Astrocyte (in vitro differentiated cells and primary cell): Measurements from ENCODE around the gene WDR7. TPM values are rescaled to one million over a fixed set of nuclear protein-coding genes. Genes with fewer than 3 reads are reported as not detected.

Experiments
- DNase-seq: peaks from one replicate; pipeline ENCODE4 v3.0.0-alpha.2; 2010; ENCODE audit warnings: low read depth
- FAIRE-seq: peaks from 2 replicates; lab custom pipeline; 2011; peaks lifted over from hg19 to GRCh38; lab: Jason Lieb, UNC
- H2AFZ ChIP-seq: 2 replicates; pipeline ENCODE4 v1.6.0; 2012; ENCODE audit warnings: low read depth, low read length, inconsistent platforms
- H3K27ac ChIP-seq: 2 replicates; pipeline ENCODE4 v1.5.1; 2011; ENCODE audit warnings: low read depth, low read length, inconsistent platforms
- H3K27me3 ChIP-seq: 2 replicates; pipeline ENCODE4 v1.6.0; 2011; ENCODE audit warnings: low read length, inconsistent platforms; ENCODE audit not compliant: insufficient read depth
- H3K36me3 ChIP-seq: 2 replicates; pipeline ENCODE4 v1.5.1; 2011; ENCODE audit warnings: low read length, inconsistent platforms; ENCODE audit not compliant: insufficient read depth
- H3K4me1 ChIP-seq: 2 replicates; pipeline ENCODE4 v1.5.1; 2011; ENCODE audit warnings: low read length, inconsistent platforms; ENCODE audit not compliant: insufficient read depth
- H3K4me2 ChIP-seq: 2 replicates; pipeline ENCODE4 v1.6.0; 2012; ENCODE audit warnings: low read length, inconsistent platforms
- H3K4me3 ChIP-seq: 2 replicates; pipeline ENCODE4 v1.5.1; 2011; ENCODE audit warnings: low read depth, mild to moderate bottlenecking, low read length, inconsistent platforms; ENCODE audit not compliant: insufficient read depth
- H3K79me2 ChIP-seq: 2 replicates; pipeline ENCODE4 v1.6.0; 2012; ENCODE audit warnings: mild to moderate bottlenecking, low read length, inconsistent platforms; ENCODE audit not compliant: insufficient read depth
- H3K9ac ChIP-seq: 2 replicates; pipeline ENCODE4 v1.6.0; 2012; ENCODE audit warnings: mild to moderate bottlenecking, low read length, inconsistent platforms
- H3K9me3 ChIP-seq: 2 replicates; pipeline ENCODE4 v1.5.1; 2012; ENCODE audit warnings: low read depth, mild to moderate bottlenecking, low read length, inconsistent platforms; ENCODE audit not compliant: insufficient read depth
- H4K20me1 ChIP-seq: 2 replicates; pipeline ENCODE4 v1.6.0; 2012; ENCODE audit warnings: low read length, inconsistent platforms; ENCODE audit not compliant: insufficient read depth
- H3K27ac Mint-ChIP-seq: one replicate; pipeline ENCODE4 v1.8.0; 2021; ENCODE audit warnings: mild to moderate bottlenecking, mixed read lengths; ENCODE audit not compliant: unreplicated experiment
- H3K27me3 Mint-ChIP-seq: one replicate; pipeline ENCODE4 v1.8.0; 2021; ENCODE audit warnings: low read depth, mixed read lengths; ENCODE audit not compliant: unreplicated experiment
- H3K36me3 Mint-ChIP-seq: one replicate; pipeline ENCODE4 v1.8.0; 2021; ENCODE audit warnings: low read depth, mixed read lengths; ENCODE audit not compliant: unreplicated experiment
- H3K4me1 Mint-ChIP-seq: one replicate; pipeline ENCODE4 v1.8.0; 2021; ENCODE audit warnings: low read depth, mixed read lengths; ENCODE audit not compliant: unreplicated experiment
- H3K4me3 Mint-ChIP-seq: one replicate; pipeline ENCODE4 v1.8.0; 2021; ENCODE audit warnings: mild to moderate bottlenecking, moderate library complexity, mixed read lengths; ENCODE audit not compliant: unreplicated experiment
- H3K9me3 Mint-ChIP-seq: one replicate; pipeline ENCODE4 v1.8.0; 2021; ENCODE audit warnings: mild to moderate bottlenecking, mixed read lengths; ENCODE audit not compliant: unreplicated experiment
- CTCF ChIP-seq: IDR thresholded peaks from 2 replicates; pipeline ENCODE4 v1.5.1; 2011; ENCODE audit warnings: low read depth, mild to moderate bottlenecking, inconsistent platforms, low read length, moderate library complexity; ENCODE audit not compliant: insufficient read depth
- EZH2 ChIP-seq: IDR thresholded peaks from 2 replicates; pipeline ENCODE4 v1.6.1; 2012; ENCODE audit warnings: mild to moderate bottlenecking, low read length, inconsistent platforms; ENCODE audit not compliant: insufficient read depth
- total RNA-seq: library from RNA; stranded (reverse); gene quantifications from 2 replicates; pipeline ENCODE4 v1.2.1, GENCODE V29; 2021

The WDR7 gene
- total RNA-seq, 1 donor from 2014 or later = 16.9 TPM

- no peak for DNase-seq
- no peaks in the 10 kb centered on the region for H3K9me3 Mint-ChIP-seq
- Histone ChIP-seq H3K4me2 (no peak overlapping the region), H3K9ac (no peak overlapping the region), H3K9me3 (no peaks in the 10 kb centered on the region), H3K36me3 (no peaks in the 10 kb centered on the region), H2AFZ (no peak overlapping the region), H4K20me1 (no peaks in the 10 kb centered on the region), H3K4me3 (no peak overlapping the region), H3K4me1 (no peaks in the 10 kb centered on the region), H3K27me3 (no peaks in the 10 kb centered on the region), H3K79me2 (no peaks in the 10 kb centered on the region), H3K27ac (no peak overlapping the region)
- TF ChIP-seq CTCF = no peak
- no peak for TF ChIP-seq EZH2
- peaks cover 1% of the 10 kb centered on the region for H3K27me3 Mint-ChIP-seq
- H3K4me3 Mint-ChIP-seq = no peak overlapping the region
- no peaks in the 10 kb centered on the region for H3K36me3 Mint-ChIP-seq
- no peak for FAIRE-seq
- peaks cover 5% of the 10 kb centered on the region for H3K4me1 Mint-ChIP-seq
- H3K27ac Mint-ChIP-seq = no peak overlapping the region
Observed at GRCh38 chr18:57014772-57015413, 363.7 kb downstream of the WDR7 start.

- H3K9ac ChIP-seq = no peak overlapping the region
- FAIRE-seq = no peak
- H3K4me2 ChIP-seq = no peak overlapping the region
- no peak overlapping the region for H3K4me3 ChIP-seq
- no peak overlapping the region for H3K27ac Mint-ChIP-seq
- H2AFZ ChIP-seq = no peak overlapping the region
- no peaks in the 10 kb centered on the region for H3K36me3 Mint-ChIP-seq
- TF ChIP-seq CTCF (no peak), EZH2 (no peak)
- no peaks in the 10 kb centered on the region for H3K9me3 ChIP-seq
- H3K27me3 Mint-ChIP-seq = peaks cover 1% of the 10 kb centered on the region
- H3K4me1 ChIP-seq = no peaks in the 10 kb centered on the region
- no peaks in the 10 kb centered on the region for H3K9me3 Mint-ChIP-seq
- no peak for DNase-seq
- no peak overlapping the region for H3K27ac ChIP-seq
- peaks cover 4% of the 10 kb centered on the region for H3K4me1 Mint-ChIP-seq
- no peaks in the 10 kb centered on the region for H3K79me2 ChIP-seq
- no peaks in the 10 kb centered on the region for H4K20me1 ChIP-seq
- H3K27me3 ChIP-seq = no peaks in the 10 kb centered on the region
- H3K36me3 ChIP-seq = no peaks in the 10 kb centered on the region
- no peak overlapping the region for H3K4me3 Mint-ChIP-seq
Observed at GRCh38 chr18:57015451-57015850, 364.3 kb downstream of the WDR7 start.

GRCh38 chr18:57018845-57019244 is 367.7 kb downstream of the WDR7 start:
- Histone ChIP-seq H3K79me2 (no peaks in the 10 kb centered on the region), H3K4me3 (no peak overlapping the region), H3K4me2 (no peak overlapping the region), H4K20me1 (no peaks in the 10 kb centered on the region), H3K27me3 (no peaks in the 10 kb centered on the region), H3K9ac (no peak overlapping the region), H3K9me3 (no peaks in the 10 kb centered on the region), H3K36me3 (no peaks in the 10 kb centered on the region), H3K27ac (no peak overlapping the region), H3K4me1 (no peaks in the 10 kb centered on the region), H2AFZ (no peak overlapping the region)
- H3K36me3 Mint-ChIP-seq = peaks cover 2% of the 10 kb centered on the region
- no peak for TF ChIP-seq CTCF
- TF ChIP-seq EZH2 = no peak
- peaks cover 4% of the 10 kb centered on the region for H3K4me1 Mint-ChIP-seq
- FAIRE-seq = no peak
- no peak overlapping the region for H3K27ac Mint-ChIP-seq
- peaks cover 1% of the 10 kb centered on the region for H3K27me3 Mint-ChIP-seq
- no peak for DNase-seq
- H3K4me3 Mint-ChIP-seq = no peak overlapping the region
- no peaks in the 10 kb centered on the region for H3K9me3 Mint-ChIP-seq
